Loucy (cell line): ENCODE data around the gene HOXA9.

ENCODE experiments used
- H2AFZ ChIP-seq: fragments of 200-600 bp; sonication (generic); 2 replicates; pipeline ENCODE4 v1.6.0; 2016; ENCODE audit warnings: antibody characterized with exemption, mild to moderate bottlenecking, low read length, moderate library complexity
- H3F3A ChIP-seq: fragments of 200-600 bp; 2 replicates; pipeline ENCODE4 v1.6.0; 2016; ENCODE audit warnings: antibody characterized with exemption, low read depth, mild to moderate bottlenecking
- H3K27me3 ChIP-seq: fragments of 200-600 bp; sonication (generic); 2 replicates; pipeline ENCODE4 v1.6.1; 2014; ENCODE audit warnings: low read length, mild to moderate bottlenecking; ENCODE audit not compliant: insufficient read depth, poor library complexity, severe bottlenecking
- H3K36me3 ChIP-seq: fragments of 200-600 bp; sonication (generic); 2 replicates; pipeline ENCODE4 v1.6.1; 2016; ENCODE audit warnings: low read length; ENCODE audit not compliant: insufficient read depth
- H3K4me1 ChIP-seq: fragments of 200-600 bp; sonication (generic); 2 replicates; pipeline ENCODE4 v1.5.1; 2014; ENCODE audit warnings: low read length, mild to moderate bottlenecking; ENCODE audit not compliant: insufficient read depth, poor library complexity, severe bottlenecking
- H3K4me2 ChIP-seq: fragments of 200-600 bp; sonication (generic); 2 replicates; pipeline ENCODE4 v1.6.0; 2014; ENCODE audit warnings: antibody characterized with exemption, low read length, low read depth, mild to moderate bottlenecking; ENCODE audit not compliant: poor library complexity, severe bottlenecking
- H3K4me3 ChIP-seq: fragments of 200-600 bp; sonication (generic); 2 replicates; pipeline ENCODE4 v1.5.1; 2014; ENCODE audit warnings: low read length, mild to moderate bottlenecking, mixed read lengths; ENCODE audit not compliant: poor library complexity, severe bottlenecking
- H3K79me2 ChIP-seq: fragments of 200-600 bp; sonication (generic); 2 replicates; pipeline ENCODE4 v1.6.1; 2014; ENCODE audit warnings: low read length; ENCODE audit not compliant: insufficient read depth
- H3K9ac ChIP-seq: fragments of 200-600 bp; sonication (generic); 2 replicates; pipeline ENCODE4 v1.6.0; 2014; ENCODE audit warnings: mild to moderate bottlenecking, low read depth, low read length, moderate library complexity; ENCODE audit not compliant: poor library complexity, severe bottlenecking
- H3K9me2 ChIP-seq: fragments of 200-600 bp; sonication (generic); replicated peaks from 2 replicates; pipeline ENCODE4 v1.6.1; 2016; ENCODE audit warnings: low read depth, low read length, mixed read lengths
- H3K9me3 ChIP-seq: fragments of 200-600 bp; sonication (generic); 2 replicates; pipeline ENCODE4 v1.6.1; 2014; ENCODE audit warnings: mild to moderate bottlenecking, antibody characterized with exemption, low read length, low read depth; ENCODE audit not compliant: insufficient read depth
- H4K20me1 ChIP-seq: fragments of 200-600 bp; sonication (generic); 2 replicates; pipeline ENCODE4 v1.6.0; 2014; ENCODE audit warnings: antibody characterized with exemption, low read length, mild to moderate bottlenecking; ENCODE audit not compliant: insufficient read depth, poor library complexity, severe bottlenecking
- EZH2phosphoT487 ChIP-seq: fragments of 200-600 bp; IDR thresholded peaks from 2 replicates; pipeline ENCODE4 v1.6.1; 2018; ENCODE audit warnings: antibody characterized with exemption, mild to moderate bottlenecking, moderate library complexity, borderline replicate concordance
- TF ChIP-seq, protein P1 (sequence below): fragments of 200-600 bp; sonication (generic); conservative IDR thresholded peaks from 2 replicates; pipeline ENCODE4 v1.5.1; 2014; ENCODE audit warnings: mild to moderate bottlenecking, antibody characterized with exemption, low read length

Gene HOXA9

DNA sequence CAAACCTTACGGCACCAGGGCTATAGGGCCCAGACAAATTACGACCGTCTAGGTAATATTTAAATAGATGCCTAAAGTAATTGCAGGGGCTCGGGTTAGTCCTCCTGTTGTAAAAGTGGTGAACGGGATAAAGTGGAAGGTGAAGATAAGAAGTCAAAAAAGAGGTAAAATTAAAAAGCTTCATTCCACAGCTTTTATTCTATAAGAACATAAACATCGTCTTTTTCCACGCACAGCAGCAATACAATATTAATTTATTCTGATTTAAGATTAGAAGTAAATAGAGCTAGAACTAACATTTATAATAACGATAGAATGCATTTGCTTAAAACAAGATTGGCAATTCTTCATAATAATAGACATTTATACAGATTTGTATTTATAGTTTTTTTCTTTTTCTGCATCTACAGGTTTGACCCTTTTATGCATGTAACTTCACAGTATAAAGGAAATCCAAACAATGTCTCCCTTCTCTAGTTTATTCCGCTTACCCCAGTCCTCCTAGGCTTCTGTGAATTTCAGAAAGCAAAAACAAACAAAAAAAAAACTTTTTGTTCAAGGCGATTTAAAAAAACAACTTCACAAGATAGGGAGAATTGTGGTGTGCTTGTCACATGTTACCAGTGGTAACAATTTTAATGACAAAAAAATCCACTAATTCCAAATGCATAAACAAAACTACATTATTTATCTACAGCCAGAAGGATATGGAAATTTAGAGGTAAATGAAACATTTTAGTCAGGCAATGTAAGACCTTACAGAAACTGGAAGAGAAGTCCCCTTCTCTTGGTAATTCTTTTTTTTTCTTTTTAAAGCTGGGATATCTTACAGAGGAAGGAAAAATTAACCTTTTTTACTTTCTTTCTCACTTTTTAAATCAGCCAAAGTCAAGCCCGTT, 5.3 kb upstream of the HOXA9 start:
- peaks cover 99% of the 10 kb centered on the region for H3K79me2 ChIP-seq
- H3K4me3 ChIP-seq, result peak overlapping the region; percentile 94
- peak overlapping the region; percentile 99 for H3K9ac ChIP-seq
- H3F3A ChIP-seq, result peaks cover 6% of the 10 kb centered on the region; the same call in 1 of the 2 replicates
- TF ChIP-seq, protein P1, sequence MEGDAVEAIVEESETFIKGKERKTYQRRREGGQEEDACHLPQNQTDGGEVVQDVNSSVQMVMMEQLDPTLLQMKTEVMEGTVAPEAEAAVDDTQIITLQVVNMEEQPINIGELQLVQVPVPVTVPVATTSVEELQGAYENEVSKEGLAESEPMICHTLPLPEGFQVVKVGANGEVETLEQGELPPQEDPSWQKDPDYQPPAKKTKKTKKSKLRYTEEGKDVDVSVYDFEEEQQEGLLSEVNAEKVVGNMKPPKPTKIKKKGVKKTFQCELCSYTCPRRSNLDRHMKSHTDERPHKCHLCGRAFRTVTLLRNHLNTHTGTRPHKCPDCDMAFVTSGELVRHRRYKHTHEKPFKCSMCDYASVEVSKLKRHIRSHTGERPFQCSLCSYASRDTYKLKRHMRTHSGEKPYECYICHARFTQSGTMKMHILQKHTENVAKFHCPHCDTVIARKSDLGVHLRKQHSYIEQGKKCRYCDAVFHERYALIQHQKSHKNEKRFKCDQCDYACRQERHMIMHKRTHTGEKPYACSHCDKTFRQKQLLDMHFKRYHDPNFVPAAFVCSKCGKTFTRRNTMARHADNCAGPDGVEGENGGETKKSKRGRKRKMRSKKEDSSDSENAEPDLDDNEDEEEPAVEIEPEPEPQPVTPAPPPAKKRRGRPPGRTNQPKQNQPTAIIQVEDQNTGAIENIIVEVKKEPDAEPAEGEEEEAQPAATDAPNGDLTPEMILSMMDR, result no peak
- no peak for TF ChIP-seq EZH2phosphoT487
- no peak overlapping the region for H2AFZ ChIP-seq
- peaks cover 58% of the 10 kb centered on the region for H4K20me1 ChIP-seq
- peaks cover 17% of the 10 kb centered on the region for H3K4me1 ChIP-seq
- H3K9me2 ChIP-seq, result no peaks in the 10 kb centered on the region
- peaks cover 56% of the 10 kb centered on the region for H3K27me3 ChIP-seq
- H3K9me3 ChIP-seq, result no peaks in the 10 kb centered on the region
- H3K4me2 ChIP-seq, result peak overlapping the region; percentile 98
- H3K36me3 ChIP-seq, result peaks cover 42% of the 10 kb centered on the region

DNA sequence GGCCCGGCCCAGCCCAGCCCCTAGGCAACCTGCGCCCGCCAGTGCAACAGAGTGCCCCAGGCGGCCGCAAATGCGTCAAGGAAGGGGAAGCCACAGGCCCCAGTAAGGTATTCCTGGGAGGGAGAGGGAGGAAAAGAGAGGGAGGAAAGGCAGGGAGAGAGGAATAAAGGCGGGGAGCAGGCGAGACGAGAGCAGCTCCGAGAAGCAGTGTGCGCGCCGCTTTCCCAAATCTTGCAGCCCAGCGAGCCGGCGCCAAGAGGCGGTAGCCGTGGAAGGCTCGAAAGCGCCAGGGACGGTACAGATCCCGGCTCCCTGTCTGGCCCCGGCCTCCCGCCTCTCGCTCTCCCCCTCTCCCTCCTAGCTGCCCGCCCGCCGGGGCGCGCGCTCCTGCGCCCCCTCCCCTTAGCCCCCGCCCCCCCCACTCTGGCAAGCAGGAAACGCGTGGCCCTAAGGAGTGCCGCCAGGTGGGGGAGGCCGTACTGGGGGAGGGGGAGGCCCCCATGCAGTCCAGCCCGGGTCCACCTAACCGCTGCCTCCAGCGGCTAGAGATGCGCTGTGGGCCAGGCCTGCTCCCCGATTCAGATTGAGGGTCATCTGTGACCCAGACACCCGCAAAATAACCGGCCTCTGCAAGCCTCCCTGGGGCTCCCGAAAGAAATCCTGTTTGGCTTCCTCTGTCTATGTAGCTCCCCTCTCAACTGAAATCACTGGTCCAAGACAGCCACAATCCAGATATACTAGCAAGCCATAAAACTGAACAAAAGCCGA, 4.5 kb upstream of the HOXA9 start:
- Histone ChIP-seq H3K4me2 (peak overlapping the region; percentile 98), H3K4me1 (peaks cover 15% of the 10 kb centered on the region), H3K79me2 (peaks cover 96% of the 10 kb centered on the region), H3K9me2 (no peaks in the 10 kb centered on the region), H3K36me3 (peaks cover 44% of the 10 kb centered on the region), H4K20me1 (peaks cover 57% of the 10 kb centered on the region), H2AFZ (no peak overlapping the region), H3F3A (peaks cover 6% of the 10 kb centered on the region; the same call in 1 of the 2 replicates), H3K4me3 (peak overlapping the region; percentile 94), H3K27me3 (peaks cover 60% of the 10 kb centered on the region), H3K9me3 (no peaks in the 10 kb centered on the region), H3K9ac (peak overlapping the region; percentile 99)
- TF ChIP-seq EZH2phosphoT487, result no peak
- TF ChIP-seq, protein P1, result no peak

DNA sequence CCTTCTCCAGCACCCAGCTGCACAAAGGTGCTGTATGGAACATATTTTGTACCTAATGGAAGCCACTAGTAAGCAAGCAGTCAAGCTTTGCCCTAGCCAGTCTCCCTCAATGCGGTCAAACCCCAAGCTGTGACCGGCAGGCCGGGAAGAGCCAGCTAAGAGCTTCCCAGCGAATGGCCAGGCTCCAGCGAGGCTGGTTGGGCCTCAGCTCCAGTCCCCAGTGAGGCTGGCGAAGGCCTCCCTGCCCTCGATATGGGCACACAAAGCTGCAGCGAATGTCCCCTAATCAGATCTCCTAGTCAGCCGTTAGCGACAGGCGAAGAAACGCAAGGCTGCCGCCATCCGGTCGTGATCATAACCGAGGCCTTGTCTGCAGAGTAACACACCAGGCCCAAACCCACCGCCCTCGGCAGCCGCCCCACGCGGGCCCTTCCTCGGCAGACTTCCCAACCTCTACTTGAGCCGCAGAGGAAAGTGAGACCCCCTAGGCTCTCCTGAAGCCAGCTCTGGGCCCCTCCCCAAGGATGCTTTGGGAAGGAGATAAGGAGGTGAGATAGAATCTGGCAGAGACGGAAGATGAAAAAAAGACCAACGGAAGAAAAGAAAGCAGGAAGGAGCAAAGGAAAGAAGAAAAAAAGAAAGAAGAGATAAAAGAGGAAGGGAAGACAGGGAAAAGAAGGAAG, 3.1 kb upstream of the HOXA9 start:
- H3K4me2 ChIP-seq, result peak overlapping the region; percentile 98
- H3K4me3 ChIP-seq, result peak overlapping the region; percentile 94
- peaks cover 72% of the 10 kb centered on the region for H3K27me3 ChIP-seq
- no peak for TF ChIP-seq EZH2phosphoT487
- TF ChIP-seq, protein P1, result peak; percentile 39; the same call in 1 of the 2 replicates
- peaks cover 59% of the 10 kb centered on the region for H3K36me3 ChIP-seq
- H3K79me2 ChIP-seq, result peaks cover 96% of the 10 kb centered on the region
- no peaks in the 10 kb centered on the region for H3K9me3 ChIP-seq
- peaks cover 10% of the 10 kb centered on the region for H3K4me1 ChIP-seq
- H4K20me1 ChIP-seq, result peaks cover 68% of the 10 kb centered on the region
- H2AFZ ChIP-seq, result no peak overlapping the region
- no peaks in the 10 kb centered on the region for H3K9me2 ChIP-seq
- peaks cover 6% of the 10 kb centered on the region; the same call in 1 of the 2 replicates for H3F3A ChIP-seq
- peak overlapping the region; percentile 99 for H3K9ac ChIP-seq
